Bone marrow (tissue), 2 donors: ENCODE data around the gene TSR3.
"Not testable (repeated sequence)": the region's sequence is repeated elsewhere in the genome, so short reads cannot be mapped to it uniquely, and the experiment has no call there.

ENCODE experiments used
- DNase-seq, 2 donors: peaks; one replicate each; lab custom pipeline; 2025; lab: John Stamatoyannopoulos, UW

The TSR3 gene

GRCh38 chr16:1337486-1337885, 14.2 kb downstream of the TSR3 start:
- no peak for DNase-seq

- DNase-seq: no peak
Measured at GRCh38 chr16:1336619-1337018, 15.1 kb downstream of the TSR3 start.

- DNase-seq: no peak
Measured at GRCh38 chr16:1335996-1336395, 15.7 kb downstream of the TSR3 start.

GRCh38 chr16:1335211-1335971, 16.3 kb downstream of the TSR3 start:
- no peak for DNase-seq

- DNase-seq: no peak
Measured at GRCh38 chr16:1334739-1335138, 16.9 kb downstream of the TSR3 start.

- no peak for DNase-seq
Measured at GRCh38 chr16:1333854-1334700, 17.6 kb downstream of the TSR3 start.

- DNase-seq: no peak
Measured at GRCh38 chr16:1333149-1333812, 18.4 kb downstream of the TSR3 start, which contains the start of gene BAIAP3. Gene BAIAP3, plus strand, starts transcription at chr16:1333645. Its CDS starts 4,905 bp downstream, at chr16:1338550.

- DNase-seq: no peak
Measured at GRCh38 chr16:1332618-1333148, 19.0 kb downstream of the TSR3 start.

GRCh38 chr16:1331712-1332617, 19.7 kb downstream of the TSR3 start:
- DNase-seq: no peak

- no peak for DNase-seq
Measured at GRCh38 chr16:1330931-1331711, 20.6 kb downstream of the TSR3 start.

GRCh38 chr16:1330260-1330914, 21.3 kb downstream of the TSR3 start:
- DNase-seq: no peak

GRCh38 chr16:1328961-1329360, 22.7 kb downstream of the TSR3 start:
- not testable (repeated sequence) for DNase-seq

- not testable (repeated sequence) for DNase-seq
Measured at GRCh38 chr16:1328136-1328535, 23.5 kb downstream of the TSR3 start.

GRCh38 chr16:1327619-1327947, 24.1 kb downstream of the TSR3 start:
- DNase-seq: no peak

- DNase-seq: no peak
Measured at GRCh38 chr16:1326946-1327618, 24.6 kb downstream of the TSR3 start.

GRCh38 chr16:1326391-1326790, 25.3 kb downstream of the TSR3 start:
- DNase-seq: no peak

GRCh38 chr16:1325673-1326371, 25.9 kb downstream of the TSR3 start:
- DNase-seq: no peak

- DNase-seq: no peak
Measured at GRCh38 chr16:1325261-1325660, 26.4 kb downstream of the TSR3 start.

- no peak for DNase-seq
Measured at GRCh38 chr16:1324286-1324826, 27.3 kb downstream of the TSR3 start.
